Measurements from ENCODE around the gene GTF3C1.

GRCh38 chr16:27464626-27465482, 84.9 kb downstream of the GTF3C1 start:
- no peak for TF ChIP-seq CTCF (IDR thresholded peaks at IDR 0.05)
- TF ChIP-seq EZH2 (IDR thresholded peaks at IDR 0.05; ENCODE audit: borderline replicate concordance, insufficient read depth, low read depth, low read length, poor library complexity, severe bottlenecking) = no peak
